ENCODE data around the gene CNDP2.

- no peak for TF ChIP-seq ZNF274 (IDR thresholded peaks at IDR 0.05; ENCODE audit: low read depth, low read length)
- no peak for TF ChIP-seq YY1 (IDR thresholded peaks at IDR 0.05; ENCODE audit: insufficient read depth, insufficient read length)
These were observed 75.9 kb downstream of the CNDP2 start for GRCh38 chr18:74571895-74572680.
